HUES48 (cell line): Measurements from ENCODE around the gene PIK3C2G.

ENCODE experiments used
- H3K27ac ChIP-seq: one replicate; pipeline ENCODE4 v1.7.0; 2013; ENCODE audit warnings: low read depth, low read length, inconsistent platforms
- H3K27me3 ChIP-seq: 2 replicates; pipeline ENCODE4 v1.6.1; 2013; ENCODE audit warnings: mild to moderate bottlenecking, low read length; ENCODE audit not compliant: control insufficient read depth, insufficient read depth
- H3K36me3 ChIP-seq: 2 replicates; pipeline ENCODE4 v1.6.1; 2013; ENCODE audit warnings: low read length; ENCODE audit not compliant: control insufficient read depth, insufficient read depth
- H3K4me1 ChIP-seq: 2 replicates; pipeline ENCODE4 v1.6.1; 2013; ENCODE audit warnings: mild to moderate bottlenecking, low read length; ENCODE audit not compliant: control insufficient read depth, insufficient read depth
- H3K4me3 ChIP-seq: 2 replicates; pipeline ENCODE4 v1.5.1; 2013; ENCODE audit warnings: mild to moderate bottlenecking, low read depth, low read length
- H3K9ac ChIP-seq: 2 replicates; pipeline ENCODE4 v1.6.1; 2013; ENCODE audit warnings: mild to moderate bottlenecking, low read depth, low read length, moderate library complexity
- H3K9me3 ChIP-seq: 2 replicates; pipeline ENCODE4 v1.6.1; 2013; ENCODE audit warnings: low read length; ENCODE audit not compliant: control insufficient read depth, insufficient read depth

The PIK3C2G gene

GRCh38 chr12:18549598-18549997 is 288.3 kb downstream of the PIK3C2G start:
- Histone ChIP-seq H3K4me3 (no peak overlapping the region), H3K9ac (no peak overlapping the region), H3K27ac (no peak overlapping the region), H3K4me1 (peaks cover 5% of the 10 kb centered on the region; the same call in 1 of the 2 replicates), H3K36me3 (no peaks in the 10 kb centered on the region), H3K9me3 (no peaks in the 10 kb centered on the region), H3K27me3 (no peaks in the 10 kb centered on the region)

- Histone ChIP-seq H3K36me3 (no peaks in the 10 kb centered on the region), H3K9me3 (no peaks in the 10 kb centered on the region), H3K9ac (no peak overlapping the region), H3K27me3 (no peaks in the 10 kb centered on the region), H3K4me1 (peaks cover 5% of the 10 kb centered on the region; the same call in 1 of the 2 replicates), H3K27ac (no peak overlapping the region), H3K4me3 (no peak overlapping the region)
Observed at GRCh38 chr12:18551106-18551505, 289.8 kb downstream of the PIK3C2G start.

GRCh38 chr12:18551701-18552100 is 290.4 kb downstream of the PIK3C2G start:
- peaks cover 5% of the 10 kb centered on the region; the same call in 1 of the 2 replicates for H3K4me1 ChIP-seq
- no peak overlapping the region for H3K4me3 ChIP-seq
- no peaks in the 10 kb centered on the region for H3K27me3 ChIP-seq
- no peak overlapping the region for H3K27ac ChIP-seq
- H3K9me3 ChIP-seq = no peaks in the 10 kb centered on the region
- H3K9ac ChIP-seq = no peak overlapping the region
- H3K36me3 ChIP-seq = no peaks in the 10 kb centered on the region

GRCh38 chr12:18552829-18553228 is 291.5 kb downstream of the PIK3C2G start:
- Histone ChIP-seq H3K4me1 (peaks cover 5% of the 10 kb centered on the region; the same call in 1 of the 2 replicates), H3K9me3 (no peaks in the 10 kb centered on the region), H3K36me3 (no peaks in the 10 kb centered on the region), H3K27ac (no peak overlapping the region), H3K27me3 (no peaks in the 10 kb centered on the region), H3K9ac (no peak overlapping the region), H3K4me3 (no peak overlapping the region)

GRCh38 chr12:18556161-18556560 is 294.8 kb downstream of the PIK3C2G start:
- no peak overlapping the region for H3K4me3 ChIP-seq
- H3K9me3 ChIP-seq = no peaks in the 10 kb centered on the region
- H3K9ac ChIP-seq = no peak overlapping the region
- no peaks in the 10 kb centered on the region for H3K36me3 ChIP-seq
- no peaks in the 10 kb centered on the region for H3K27me3 ChIP-seq
- H3K27ac ChIP-seq = no peak overlapping the region
- peaks cover 5% of the 10 kb centered on the region; the same call in 1 of the 2 replicates for H3K4me1 ChIP-seq

GRCh38 chr12:18559242-18559641 is 297.9 kb downstream of the PIK3C2G start:
- no peak overlapping the region for H3K27ac ChIP-seq
- no peak overlapping the region for H3K9ac ChIP-seq
- H3K27me3 ChIP-seq = no peaks in the 10 kb centered on the region
- H3K9me3 ChIP-seq = no peaks in the 10 kb centered on the region
- H3K4me1 ChIP-seq = no peaks in the 10 kb centered on the region
- no peak overlapping the region for H3K4me3 ChIP-seq
- no peaks in the 10 kb centered on the region for H3K36me3 ChIP-seq

- no peak overlapping the region for H3K4me3 ChIP-seq
- no peak overlapping the region for H3K27ac ChIP-seq
- H3K27me3 ChIP-seq = no peaks in the 10 kb centered on the region
- H3K4me1 ChIP-seq = no peaks in the 10 kb centered on the region
- no peaks in the 10 kb centered on the region for H3K36me3 ChIP-seq
- no peaks in the 10 kb centered on the region for H3K9me3 ChIP-seq
- H3K9ac ChIP-seq = no peak overlapping the region
Observed at GRCh38 chr12:18562531-18562930, 301.2 kb downstream of the PIK3C2G start.

GRCh38 chr12:18564306-18564705 is 303.0 kb downstream of the PIK3C2G start:
- Histone ChIP-seq H3K4me3 (no peak overlapping the region), H3K9me3 (no peaks in the 10 kb centered on the region), H3K9ac (no peak overlapping the region), H3K27ac (no peak overlapping the region), H3K36me3 (no peaks in the 10 kb centered on the region), H3K27me3 (no peaks in the 10 kb centered on the region), H3K4me1 (no peaks in the 10 kb centered on the region)

GRCh38 chr12:18567787-18568186 is 306.5 kb downstream of the PIK3C2G start:
- Histone ChIP-seq H3K36me3 (no peaks in the 10 kb centered on the region), H3K27ac (no peak overlapping the region), H3K9ac (no peak overlapping the region), H3K27me3 (no peaks in the 10 kb centered on the region), H3K9me3 (no peaks in the 10 kb centered on the region), H3K4me3 (no peak overlapping the region), H3K4me1 (no peaks in the 10 kb centered on the region)

GRCh38 chr12:18570543-18570942 is 309.2 kb downstream of the PIK3C2G start:
- Histone ChIP-seq H3K9me3 (no peaks in the 10 kb centered on the region), H3K4me3 (no peak overlapping the region), H3K36me3 (no peaks in the 10 kb centered on the region), H3K4me1 (no peaks in the 10 kb centered on the region), H3K27ac (no peak overlapping the region), H3K27me3 (no peaks in the 10 kb centered on the region), H3K9ac (no peak overlapping the region)

GRCh38 chr12:18576104-18576626 is 314.8 kb downstream of the PIK3C2G start:
- no peak overlapping the region for H3K9ac ChIP-seq
- no peak overlapping the region for H3K27ac ChIP-seq
- H3K4me3 ChIP-seq = no peak overlapping the region
- no peaks in the 10 kb centered on the region for H3K4me1 ChIP-seq
- no peaks in the 10 kb centered on the region for H3K9me3 ChIP-seq
- H3K27me3 ChIP-seq = no peaks in the 10 kb centered on the region
- H3K36me3 ChIP-seq = no peaks in the 10 kb centered on the region

GRCh38 chr12:18576648-18577047 is 315.3 kb downstream of the PIK3C2G start:
- Histone ChIP-seq H3K27me3 (no peaks in the 10 kb centered on the region), H3K27ac (no peak overlapping the region), H3K4me3 (no peak overlapping the region), H3K9ac (no peak overlapping the region), H3K4me1 (no peaks in the 10 kb centered on the region), H3K9me3 (no peaks in the 10 kb centered on the region), H3K36me3 (no peaks in the 10 kb centered on the region)
